DND-41 (cell line): Measurements from ENCODE around the gene FOXP4.
"Not testable (repeated sequence)": the region's sequence is repeated elsewhere in the genome, so short reads cannot be mapped to it uniquely, and the experiment has no call there.

ENCODE experiments used
- ATAC-seq: fragments of 200-7000 bp; cut with Tn5 transposase; 3 replicates; pipeline ENCODE4 v1.9.1; 2021; ENCODE audit warnings: low read depth; ENCODE audit not compliant: insufficient read depth
- DNase-seq: peaks from one replicate; pipeline ENCODE4 v3.0.0-alpha.2; 2020
- H2AFZ ChIP-seq: 2 replicates; pipeline ENCODE4 v1.6.0; 2012; ENCODE audit warnings: low read depth, low read length
- H3K27ac ChIP-seq: 2 replicates; pipeline ENCODE4 v1.5.1; 2012; ENCODE audit warnings: low read length, inconsistent platforms
- H3K27me3 ChIP-seq: fragments of 200-600 bp; sonication (generic); 2 replicates; pipeline ENCODE4 v1.6.0; 2012; ENCODE audit warnings: low read length, mild to moderate bottlenecking, inconsistent platforms; ENCODE audit not compliant: insufficient read depth, poor library complexity
- H3K36me3 ChIP-seq: 2 replicates; pipeline ENCODE4 v1.5.1; 2012; ENCODE audit warnings: low read length, inconsistent platforms; ENCODE audit not compliant: insufficient read depth
- H3K4me1 ChIP-seq: 2 replicates; pipeline ENCODE4 v1.5.1; 2012; ENCODE audit warnings: mild to moderate bottlenecking, low read length; ENCODE audit not compliant: insufficient read depth
- H3K4me2 ChIP-seq: 2 replicates; pipeline ENCODE4 v1.6.0; 2012; ENCODE audit warnings: mild to moderate bottlenecking, moderate library complexity, low read length, inconsistent platforms; ENCODE audit not compliant: insufficient read depth
- H3K4me3 ChIP-seq, 2 experiments: fragments of 200-600 bp in 1 of 2; shearing (Covaris generic) in 1 of 2; 2 replicates each; pipeline ENCODE4 v1.5.1; 2012 to 2016; ENCODE audit warnings: inconsistent platforms in 2 of 2, low read length in 2 of 2, mild to moderate bottlenecking in 2 of 2, low read depth in 1 of 2, moderate library complexity in 1 of 2
- H3K79me2 ChIP-seq: 2 replicates; pipeline ENCODE4 v1.6.0; 2012; ENCODE audit warnings: low read length, inconsistent platforms; ENCODE audit not compliant: insufficient read depth
- H3K9ac ChIP-seq: 2 replicates; pipeline ENCODE4 v1.6.0; 2012; ENCODE audit warnings: low read depth, mild to moderate bottlenecking, inconsistent platforms, low read length, moderate library complexity
- H3K9me3 ChIP-seq: 2 replicates; pipeline ENCODE4 v1.5.1; 2012; ENCODE audit warnings: low read length, moderate library complexity, mild to moderate bottlenecking, inconsistent platforms; ENCODE audit not compliant: insufficient read depth, severe bottlenecking
- H4K20me1 ChIP-seq: 2 replicates; pipeline ENCODE4 v1.6.0; 2012; ENCODE audit warnings: low read length; ENCODE audit not compliant: insufficient read depth
- CTCF ChIP-seq: IDR thresholded peaks from 2 replicates; pipeline ENCODE4 v1.5.1; 2012; ENCODE audit warnings: borderline replicate concordance, low read length, moderate library complexity, mild to moderate bottlenecking; ENCODE audit not compliant: poor library complexity, severe bottlenecking; ENCODE audit errors: extremely low read depth
- EZH2 ChIP-seq: IDR thresholded peaks from 3 replicates; pipeline ENCODE4 v1.6.1; 2012; ENCODE audit warnings: borderline replicate concordance, low read depth, mild to moderate bottlenecking, moderate library complexity, low read length, inconsistent platforms; ENCODE audit not compliant: severe bottlenecking

FOXP4 gene

GRCh38 chr6:41615311-41615710, 69.1 kb downstream of the FOXP4 start:
- H3K9ac ChIP-seq, result no peak overlapping the region
- H3K9me3 ChIP-seq, result no peaks in the 10 kb centered on the region
- no peak for DNase-seq
- H3K36me3 ChIP-seq, result no peaks in the 10 kb centered on the region
- H3K4me1 ChIP-seq, result no peaks in the 10 kb centered on the region
- no peak overlapping the region for H3K4me3 ChIP-seq
- TF ChIP-seq CTCF (no peak), EZH2 (no peak)
- no peak for ATAC-seq
- no peaks in the 10 kb centered on the region for H3K79me2 ChIP-seq
- no peak overlapping the region for H3K4me2 ChIP-seq
- no peak overlapping the region for H2AFZ ChIP-seq
- no peak overlapping the region for H3K27ac ChIP-seq
- no peaks in the 10 kb centered on the region for H4K20me1 ChIP-seq
- no peaks in the 10 kb centered on the region for H3K27me3 ChIP-seq

GRCh38 chr6:41618598-41618997, 72.4 kb downstream of the FOXP4 start:
- TF ChIP-seq CTCF (no peak), EZH2 (no peak)
- H3K79me2 ChIP-seq, result no peaks in the 10 kb centered on the region
- H2AFZ ChIP-seq, result no peak overlapping the region

GRCh38 chr6:41619193-41619592, 73.0 kb downstream of the FOXP4 start:
- not testable (repeated sequence) for H3K4me2 ChIP-seq, H4K20me1 ChIP-seq, H3K36me3 ChIP-seq, H3K9ac ChIP-seq, DNase-seq, H3K27me3 ChIP-seq, H3K4me3 ChIP-seq, H3K79me2 ChIP-seq, H3K4me1 ChIP-seq, H3K9me3 ChIP-seq, H2AFZ ChIP-seq, ATAC-seq, H3K27ac ChIP-seq

More at GRCh38 chr6:41618598-41618997, 72.4 kb downstream of the FOXP4 start:
- Histone ChIP-seq H3K4me2 (no peak overlapping the region), H3K4me3 (no peak overlapping the region), H3K9me3 (peaks cover 8% of the 10 kb centered on the region), H3K4me1 (no peaks in the 10 kb centered on the region), H3K9ac (no peak overlapping the region), H3K36me3 (no peaks in the 10 kb centered on the region), H3K27me3 (no peaks in the 10 kb centered on the region), H3K27ac (no peak overlapping the region), H4K20me1 (no peaks in the 10 kb centered on the region)
- ATAC-seq (no peak), DNase-seq (no peak)

- Histone ChIP-seq H4K20me1 (no peaks in the 10 kb centered on the region), H3K4me2 (no peak overlapping the region), H3K27ac (no peak overlapping the region), H2AFZ (no peak overlapping the region), H3K4me1 (peaks cover 26% of the 10 kb centered on the region), H3K4me3 (no peak overlapping the region), H3K9ac (no peak overlapping the region), H3K27me3 (no peaks in the 10 kb centered on the region), H3K9me3 (peaks cover 8% of the 10 kb centered on the region), H3K36me3 (no peaks in the 10 kb centered on the region), H3K79me2 (no peaks in the 10 kb centered on the region)
- no peak for DNase-seq
- no peak for ATAC-seq
- no peak for TF ChIP-seq EZH2
- no peak for TF ChIP-seq CTCF
Measured at GRCh38 chr6:41621367-41621766, 75.2 kb downstream of the FOXP4 start.
